DOHH2 (cell line): ENCODE measurements around the gene AGR3.

ENCODE experiments used
- H3F3A ChIP-seq: fragments of 200-600 bp; sonication (generic), shearing (Covaris generic); 2 replicates; pipeline ENCODE4 v1.6.0; 2016; ENCODE audit warnings: antibody characterized with exemption, mild to moderate bottlenecking; ENCODE audit not compliant: control insufficient read depth, insufficient read depth
- H3K27ac ChIP-seq: fragments of 200-600 bp; sonication (generic); 2 replicates; pipeline ENCODE4 v1.5.1; 2014; ENCODE audit warnings: low read depth, mild to moderate bottlenecking, low read length, moderate library complexity
- H3K27me3 ChIP-seq: fragments of 200-600 bp; sonication (generic); 2 replicates; pipeline ENCODE4 v1.6.1; 2014; ENCODE audit warnings: mild to moderate bottlenecking, low read length, mixed read lengths; ENCODE audit not compliant: control insufficient read depth
- H3K36me3 ChIP-seq: fragments of 200-600 bp; sonication (generic); 2 replicates; pipeline ENCODE4 v1.6.1; 2014; ENCODE audit warnings: mild to moderate bottlenecking, low read length, moderate library complexity, mixed read lengths; ENCODE audit not compliant: control insufficient read depth
- H3K4me1 ChIP-seq: fragments of 200-600 bp; sonication (generic); 2 replicates; pipeline ENCODE4 v1.6.1; 2014; ENCODE audit warnings: mild to moderate bottlenecking, low read length, mixed read lengths; ENCODE audit not compliant: control insufficient read depth
- H3K4me2 ChIP-seq: fragments of 200-600 bp; sonication (generic); 2 replicates; pipeline ENCODE4 v1.6.0; 2014; ENCODE audit warnings: mild to moderate bottlenecking, low read length, moderate library complexity
- H3K4me3 ChIP-seq: fragments of 200-600 bp; sonication (generic); 2 replicates; pipeline ENCODE4 v1.5.1; 2014; ENCODE audit warnings: mild to moderate bottlenecking, low read length, mixed read lengths
- H3K79me2 ChIP-seq: fragments of 200-600 bp; sonication (generic); 2 replicates; pipeline ENCODE4 v1.6.1; 2014; ENCODE audit warnings: mild to moderate bottlenecking, low read length, mixed read lengths; ENCODE audit not compliant: control insufficient read depth
- H3K9me2 ChIP-seq: fragments of 200-600 bp; sonication (generic); replicated peaks from 2 replicates; pipeline ENCODE4 v1.6.1; 2014; ENCODE audit warnings: mild to moderate bottlenecking, low read length, mixed read lengths; ENCODE audit not compliant: control insufficient read depth
- H3K9me3 ChIP-seq: fragments of 200-600 bp; sonication (generic); 2 replicates; pipeline ENCODE4 v1.6.1; 2014; ENCODE audit warnings: antibody characterized with exemption, low read length, mixed read lengths; ENCODE audit not compliant: control insufficient read depth, insufficient read depth
- H4K20me1 ChIP-seq: fragments of 200-600 bp; sonication (generic); 2 replicates; pipeline ENCODE4 v1.6.0; 2014; ENCODE audit warnings: low read depth, mild to moderate bottlenecking, antibody characterized with exemption, low read length, moderate library complexity; ENCODE audit not compliant: control insufficient read depth, insufficient read depth
- EZH2phosphoT487 ChIP-seq: fragments of 200-600 bp; sonication (generic); IDR thresholded peaks from 2 replicates; pipeline ENCODE4 v1.6.1; 2017; ENCODE audit warnings: borderline replicate concordance, mild to moderate bottlenecking, antibody characterized with exemption, low read length, moderate library complexity, mixed read lengths
- TF ChIP-seq, protein P1 (sequence below): fragments of 200-600 bp; sonication (generic); IDR thresholded peaks from one replicate; pipeline ENCODE4 v1.5.1; 2014; ENCODE audit warnings: antibody characterized with exemption, mild to moderate bottlenecking, low read depth, low read length; ENCODE audit not compliant: poor library complexity, severe bottlenecking

The AGR3 gene

DNA sequence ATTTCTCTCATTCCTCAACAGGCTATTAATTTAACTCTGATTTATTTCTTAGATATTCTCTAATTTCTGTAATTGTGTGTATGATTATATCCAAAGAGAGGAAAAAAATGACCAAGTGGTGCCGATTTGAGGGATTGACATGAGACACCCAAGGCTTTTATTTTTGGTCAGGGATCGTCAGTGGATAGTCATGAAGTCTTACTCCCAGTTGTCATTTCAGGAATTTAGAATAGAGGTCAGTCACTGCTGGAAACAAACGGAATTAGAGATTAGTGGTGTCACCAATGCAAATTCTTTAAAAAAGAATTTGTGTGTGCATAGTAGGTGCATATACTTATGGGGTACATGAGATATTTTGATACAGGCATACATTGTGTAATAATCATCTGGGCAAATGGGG is 26.8 kb upstream of the AGR3 start:
- Histone ChIP-seq H3K4me1 (no peaks in the 10 kb centered on the region), H3K4me2 (no peak overlapping the region), H3K9me2 (no peaks in the 10 kb centered on the region), H3K4me3 (no peak overlapping the region), H4K20me1 (no peaks in the 10 kb centered on the region), H3K27ac (no peak overlapping the region), H3K9me3 (no peaks in the 10 kb centered on the region), H3K79me2 (no peaks in the 10 kb centered on the region), H3F3A (no peaks in the 10 kb centered on the region), H3K36me3 (no peaks in the 10 kb centered on the region), H3K27me3 (no peaks in the 10 kb centered on the region)
- TF ChIP-seq, protein P1, sequence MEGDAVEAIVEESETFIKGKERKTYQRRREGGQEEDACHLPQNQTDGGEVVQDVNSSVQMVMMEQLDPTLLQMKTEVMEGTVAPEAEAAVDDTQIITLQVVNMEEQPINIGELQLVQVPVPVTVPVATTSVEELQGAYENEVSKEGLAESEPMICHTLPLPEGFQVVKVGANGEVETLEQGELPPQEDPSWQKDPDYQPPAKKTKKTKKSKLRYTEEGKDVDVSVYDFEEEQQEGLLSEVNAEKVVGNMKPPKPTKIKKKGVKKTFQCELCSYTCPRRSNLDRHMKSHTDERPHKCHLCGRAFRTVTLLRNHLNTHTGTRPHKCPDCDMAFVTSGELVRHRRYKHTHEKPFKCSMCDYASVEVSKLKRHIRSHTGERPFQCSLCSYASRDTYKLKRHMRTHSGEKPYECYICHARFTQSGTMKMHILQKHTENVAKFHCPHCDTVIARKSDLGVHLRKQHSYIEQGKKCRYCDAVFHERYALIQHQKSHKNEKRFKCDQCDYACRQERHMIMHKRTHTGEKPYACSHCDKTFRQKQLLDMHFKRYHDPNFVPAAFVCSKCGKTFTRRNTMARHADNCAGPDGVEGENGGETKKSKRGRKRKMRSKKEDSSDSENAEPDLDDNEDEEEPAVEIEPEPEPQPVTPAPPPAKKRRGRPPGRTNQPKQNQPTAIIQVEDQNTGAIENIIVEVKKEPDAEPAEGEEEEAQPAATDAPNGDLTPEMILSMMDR = no peak
- TF ChIP-seq EZH2phosphoT487 = no peak

DNA sequence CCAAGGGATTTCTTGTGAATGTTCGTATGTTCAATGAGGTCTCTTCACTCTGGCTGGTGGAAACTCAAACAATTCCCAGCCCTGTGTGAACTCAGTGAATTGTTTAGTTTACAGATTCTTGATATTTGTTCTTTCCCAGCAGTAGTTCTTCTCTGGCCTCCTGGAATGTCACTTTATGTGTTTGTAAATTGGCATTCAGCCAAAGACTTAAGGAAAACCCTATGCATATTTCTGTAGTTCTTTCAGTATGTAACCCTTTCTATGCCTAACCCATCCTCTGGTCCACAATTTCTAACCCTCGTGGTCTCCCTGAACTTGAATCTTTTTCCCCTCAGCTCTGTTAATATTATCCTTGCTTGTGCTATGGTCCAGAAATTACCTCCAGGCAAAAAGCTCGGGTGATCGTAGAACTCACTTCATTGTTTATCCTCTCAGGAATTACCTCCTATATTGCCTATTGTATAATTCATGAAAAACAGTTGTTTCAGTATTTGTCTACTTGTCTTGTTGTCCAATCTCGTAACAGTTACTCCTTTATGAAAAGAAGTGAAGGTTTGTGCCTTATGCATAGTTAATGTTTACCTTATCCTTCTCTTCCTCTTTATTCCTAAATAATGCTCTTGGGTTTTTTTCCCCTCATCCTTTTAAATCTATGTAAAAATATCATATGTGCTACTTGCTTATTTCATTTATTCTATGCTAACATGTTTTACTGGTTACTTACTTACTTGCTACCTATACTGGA is 23.7 kb upstream of the AGR3 start:
- no peaks in the 10 kb centered on the region for H3K4me1 ChIP-seq
- no peaks in the 10 kb centered on the region for H3F3A ChIP-seq
- H3K4me2 ChIP-seq = no peak overlapping the region
- no peaks in the 10 kb centered on the region for H3K9me3 ChIP-seq
- no peak overlapping the region for H3K4me3 ChIP-seq
- H3K9me2 ChIP-seq = no peaks in the 10 kb centered on the region
- H3K27me3 ChIP-seq = no peaks in the 10 kb centered on the region
- no peaks in the 10 kb centered on the region for H3K79me2 ChIP-seq
- TF ChIP-seq, protein P1 = no peak
- no peak for TF ChIP-seq EZH2phosphoT487
- H4K20me1 ChIP-seq = no peaks in the 10 kb centered on the region
- no peaks in the 10 kb centered on the region for H3K36me3 ChIP-seq
- no peak overlapping the region for H3K27ac ChIP-seq

DNA sequence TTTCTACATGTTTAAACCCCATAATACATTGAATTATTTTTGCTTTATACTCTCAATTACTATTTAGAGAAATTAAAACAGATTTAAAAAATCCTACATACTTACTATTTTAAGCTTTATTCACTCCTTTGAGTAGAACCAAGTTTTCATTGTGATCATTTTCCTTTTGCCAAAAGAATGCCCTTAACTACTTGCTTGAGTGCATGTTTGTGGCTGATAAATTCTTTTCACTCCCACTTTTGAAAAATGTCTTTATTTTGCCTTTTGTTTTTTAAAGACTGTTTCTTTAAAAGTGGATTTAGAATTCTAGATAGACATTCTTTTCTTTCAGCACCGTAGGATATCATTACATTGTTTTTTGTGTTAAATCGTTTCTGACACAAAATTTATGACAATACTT is 22.3 kb upstream of the AGR3 start:
- Histone ChIP-seq H3K27me3 (no peaks in the 10 kb centered on the region), H4K20me1 (no peaks in the 10 kb centered on the region), H3K4me3 (no peak overlapping the region), H3K27ac (no peak overlapping the region), H3K36me3 (no peaks in the 10 kb centered on the region), H3K9me2 (no peaks in the 10 kb centered on the region), H3F3A (no peaks in the 10 kb centered on the region), H3K4me2 (no peak overlapping the region), H3K79me2 (no peaks in the 10 kb centered on the region), H3K4me1 (no peaks in the 10 kb centered on the region), H3K9me3 (no peaks in the 10 kb centered on the region)
- TF ChIP-seq EZH2phosphoT487 = no peak
- TF ChIP-seq, protein P1 = no peak
